Endothelial cell of umbilical vein (primary cell): ENCODE results near the gene SAMD11. TPM values are rescaled to one million over a fixed set of nuclear protein-coding genes. Genes with fewer than 3 reads are reported as not detected.

Experiments
- BruUV-seq: library from RNA; stranded (reverse); fragments of 400-500 nt; replicated peaks from 2 replicates; lab custom pipeline; 2021; lab: Mats Ljungman, UMichigan
- CTCF ChIA-PET: fragments of 300-600, 350-600 bp; sonication (Branson Sonifier 250); formaldehyde crosslinking; loops from one replicate; lab custom pipeline; 2021; ENCODE audit warnings: antibody characterized with exemption, inconsistent platforms; lab: Charles Lee
- POLR2A ChIA-PET: fragments of 300-600, 350-600 bp; sonication (Branson Sonifier 250); formaldehyde crosslinking; loops from one replicate; lab custom pipeline; 2021; ENCODE audit warnings: antibody characterized with exemption, inconsistent platforms; lab: Charles Lee
- DNase-seq: peaks from one replicate; pipeline ENCODE4 v3.0.0-alpha.2; 2011; ENCODE audit warnings: low read depth, low spot score
- FAIRE-seq: peaks from 2 replicates; lab custom pipeline; 2011; peaks lifted over from hg19 to GRCh38; lab: Jason Lieb, UNC
- H2AFZ ChIP-seq: 2 replicates; pipeline ENCODE4 v1.6.0; 2012; ENCODE audit warnings: low read depth, low read length, control low read depth, inconsistent platforms
- H3K27ac ChIP-seq: 2 replicates; pipeline ENCODE4 v1.5.1; 2011; ENCODE audit warnings: low read depth, mild to moderate bottlenecking, control low read depth, low read length, moderate library complexity; ENCODE audit not compliant: insufficient read depth
- H3K27me3 ChIP-seq, 2 experiments: 2 replicates each; pipeline versions ENCODE4 v1.6.0 to v1.6.1; 2011; ENCODE audit warnings: low read length in 2 of 2, mixed read lengths in 1 of 2; ENCODE audit not compliant: control insufficient read depth in 2 of 2, insufficient read depth in 2 of 2
- H3K36me3 ChIP-seq, 2 experiments: 2 replicates in 1 of 2; 3 replicates in 1 of 2; pipeline ENCODE4 v1.5.1; 2011; ENCODE audit warnings: low read length in 2 of 2, mild to moderate bottlenecking in 1 of 2, moderate library complexity in 1 of 2; ENCODE audit not compliant: control insufficient read depth in 2 of 2, insufficient read depth in 2 of 2; ENCODE audit errors: extremely low read depth in 1 of 2
- H3K4me1 ChIP-seq: 3 replicates; pipeline ENCODE4 v1.5.1; 2011; ENCODE audit warnings: mild to moderate bottlenecking, low read length; ENCODE audit not compliant: control insufficient read depth, insufficient read depth; ENCODE audit errors: extremely low read depth
- H3K4me2 ChIP-seq: 2 replicates; pipeline ENCODE4 v1.6.1; 2011; ENCODE audit warnings: low read length, control low read depth, mixed read lengths; ENCODE audit not compliant: insufficient read depth
- H3K4me3 ChIP-seq, 3 experiments: fragments of 200-600 bp in 1 of 3; sonication (generic), shearing (Covaris generic) in 1 of 3; replicated peaks in 1 of 3; 2 replicates each; pipeline ENCODE4 v1.5.1; 2011 to 2016; ENCODE audit warnings: control low read depth in 3 of 3, low read length in 3 of 3, mild to moderate bottlenecking in 2 of 3, inconsistent platforms in 1 of 3, low read depth in 1 of 3, moderate library complexity in 1 of 3; ENCODE audit not compliant: insufficient read depth in 1 of 3
- H3K79me2 ChIP-seq: 2 replicates; pipeline ENCODE4 v1.6.0; 2012; ENCODE audit warnings: low read length, inconsistent platforms; ENCODE audit not compliant: control insufficient read depth, insufficient read depth
- H3K9ac ChIP-seq: replicated peaks from 2 replicates; pipeline ENCODE3; 2011; ENCODE audit warnings: low read length, control low read depth; ENCODE audit not compliant: insufficient read depth; ENCODE audit errors: extremely low read depth
- H3K9me1 ChIP-seq: replicated peaks from 3 replicates; pipeline ENCODE4 v1.6.0; 2011; ENCODE audit warnings: mild to moderate bottlenecking, low read length; ENCODE audit not compliant: control insufficient read depth, insufficient read depth; ENCODE audit errors: extremely low read depth
- H3K9me3 ChIP-seq: replicated peaks from 2 replicates; pipeline ENCODE4 v1.5.1; 2012; ENCODE audit warnings: low read length, inconsistent platforms; ENCODE audit not compliant: control insufficient read depth, insufficient read depth
- H4K20me1 ChIP-seq: replicated peaks from 2 replicates; pipeline ENCODE3; 2011; ENCODE audit warnings: mild to moderate bottlenecking, low read length; ENCODE audit not compliant: control insufficient read depth, insufficient read depth; ENCODE audit errors: extremely low read depth
- EZH2 ChIP-seq: IDR thresholded peaks from 2 replicates; pipeline ENCODE4 v1.6.1; 2012; ENCODE audit warnings: borderline replicate concordance, low read depth, mild to moderate bottlenecking, moderate library complexity, low read length, inconsistent platforms; ENCODE audit not compliant: severe bottlenecking
- FOS ChIP-seq: IDR thresholded peaks from 2 replicates; pipeline ENCODE4 v1.6.1; 2011; ENCODE audit warnings: mild to moderate bottlenecking, low read length, moderate library complexity, borderline replicate concordance; ENCODE audit not compliant: insufficient read depth
- GATA2 ChIP-seq: IDR thresholded peaks from 2 replicates; pipeline ENCODE4 v1.7.0; 2011; ENCODE audit warnings: low read depth, mild to moderate bottlenecking, moderate library complexity, mixed read lengths, low read length; ENCODE audit not compliant: insufficient read length, insufficient read depth
- JUN ChIP-seq: IDR thresholded peaks from 2 replicates; pipeline ENCODE4 v1.6.1; 2011; ENCODE audit warnings: borderline replicate concordance, low read depth; ENCODE audit not compliant: insufficient read length, insufficient read depth
- MYC ChIP-seq: IDR thresholded peaks from one replicate; pipeline ENCODE4 v1.6.1; 2011; ENCODE audit warnings: mild to moderate bottlenecking, low read depth, low read length
- POLR2A ChIP-seq: IDR thresholded peaks from 2 replicates; pipeline ENCODE4 v1.6.1; 2012; ENCODE audit warnings: low read depth, mild to moderate bottlenecking, control low read depth, low read length
- POLR2AphosphoS5 ChIP-seq: IDR thresholded peaks from 2 replicates; pipeline ENCODE4 v1.6.1; 2012; ENCODE audit warnings: low read depth, mild to moderate bottlenecking, control low read depth, low read length, moderate library complexity; ENCODE audit not compliant: insufficient read depth
- dilution Hi-C: fragments of 300-500 bp; cut with MboI; formaldehyde crosslinking; loops from one replicate; pipeline ENCODE4 v1.15.0; 2019; ENCODE audit warnings: low sequenced_read_pairs; ENCODE audit not compliant: extremely low pct_ligation_motif_present
- intact Hi-C: fragments of 100-400 bp; cut with micrococcal nuclease; formaldehyde crosslinking; loops from one replicate; pipeline ENCODE4 v1.10.0; 2022
- polyA plus RNA-seq, 4 experiments: library from polyadenylated mRNA; depleted of rRNA in 3 of 4; stranded (reverse) in 3 of 4; unstranded in 1 of 4; fragments of >200 nt; gene quantifications; 2 replicates each; pipeline versions ENCODE4 v1.2.1 to v1.2.3, GENCODE V29; 2011 to 2012; ENCODE audit warnings: missing spikeins in 1 of 4
- total RNA-seq: library from RNA; stranded (reverse); gene quantifications from 2 replicates; pipeline ENCODE4 v1.2.3, GENCODE V29; 2021
- TF ChIP-seq, protein P1 (sequence below), 2 donors: IDR thresholded peaks; 1 replicate in 1 of 2; 2 replicates in 1 of 2; pipeline ENCODE4 v1.5.1; 2011; ENCODE audit warnings: low read length in 2 of 2, mild to moderate bottlenecking in 2 of 2, moderate library complexity in 2 of 2, control low read depth in 1 of 2, inconsistent platforms in 1 of 2, low read depth in 1 of 2; ENCODE audit not compliant: insufficient read depth in 1 of 2; ENCODE audit errors: extremely low read depth in 1 of 2
- TF ChIP-seq, protein P2 (sequence below): IDR thresholded peaks from 2 replicates; pipeline ENCODE4 v1.6.1; 2011; ENCODE audit not compliant: insufficient read depth, insufficient read length

SAMD11 gene
- total and polyA plus RNA-seq, 2 donors (not counting 3 experiments of a cell fraction or from before 2014, with no cell fraction given) = not detected

DNA sequence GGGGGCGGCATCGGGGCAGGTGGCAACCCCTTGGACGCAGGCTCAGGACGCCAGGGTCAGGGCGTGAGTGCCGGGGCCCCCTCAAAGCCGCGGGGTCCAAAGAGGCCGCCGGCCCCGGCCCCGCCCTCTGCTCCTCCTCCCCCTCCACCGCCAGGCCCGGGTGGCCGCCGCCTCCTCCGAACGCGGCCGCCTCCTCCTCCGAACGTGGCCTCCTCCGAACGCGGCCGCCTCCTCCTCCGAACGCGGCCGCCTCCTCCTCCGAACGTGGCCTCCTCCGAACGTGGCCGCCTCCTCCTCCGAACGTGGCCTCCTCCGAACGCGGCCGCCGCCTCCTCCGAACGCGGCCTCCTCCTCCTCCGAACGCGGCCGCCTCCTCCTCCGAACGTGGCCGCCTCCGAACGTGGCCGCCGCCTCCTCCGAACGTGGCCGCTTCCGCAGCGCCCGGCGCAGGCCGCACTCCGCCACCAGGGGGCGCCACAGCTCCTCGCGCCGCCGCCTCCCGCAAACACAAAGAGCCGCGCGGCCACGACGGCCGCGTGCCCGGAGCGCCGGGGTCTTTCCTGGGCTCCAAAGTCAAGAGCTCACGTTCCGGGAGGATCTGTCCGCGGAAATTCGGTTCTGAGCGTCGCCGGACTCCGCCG is 19.3 kb upstream of the SAMD11 start:
- no peak for FAIRE-seq
- Histone ChIP-seq H3K9me3 (no peaks in the 10 kb centered on the region), H3K4me2 (peak overlapping the region; percentile 8), H3K4me1 (no peaks in the 10 kb centered on the region), H3K36me3 (no peaks in the 10 kb centered on the region), H4K20me1 (no peaks in the 10 kb centered on the region), H3K9me1 (no peaks in the 10 kb centered on the region), H2AFZ (peak overlapping the region; percentile 47), H3K4me3 (peak overlapping the region in 1 of 3 experiments; percentile 30), H3K9ac (no peak overlapping the region), H3K79me2 (no peaks in the 10 kb centered on the region), H3K27ac (no peak overlapping the region), H3K27me3 (no peaks in the 10 kb centered on the region)
- no TSS peak for BruUV-seq
- ChIA-PET CTCF (interaction anchor here (0.6 to 1.6 kb wide), 18 partner anchors 9 to 81 kb away, joined by 3 to 14 read pairs (median 4); partner anchors contain the start of genes KLHL17, NOC2L, PERM1 and PLEKHN1), POLR2A (no interaction called here)
- dilution Hi-C loops = no loop called here
- TF ChIP-seq POLR2AphosphoS5 (peak; percentile 62), JUN (no peak), GATA2 (no peak), EZH2 (no peak), FOS (no peak), MYC (no peak), POLR2A (no peak)
- TF ChIP-seq, protein P1, sequence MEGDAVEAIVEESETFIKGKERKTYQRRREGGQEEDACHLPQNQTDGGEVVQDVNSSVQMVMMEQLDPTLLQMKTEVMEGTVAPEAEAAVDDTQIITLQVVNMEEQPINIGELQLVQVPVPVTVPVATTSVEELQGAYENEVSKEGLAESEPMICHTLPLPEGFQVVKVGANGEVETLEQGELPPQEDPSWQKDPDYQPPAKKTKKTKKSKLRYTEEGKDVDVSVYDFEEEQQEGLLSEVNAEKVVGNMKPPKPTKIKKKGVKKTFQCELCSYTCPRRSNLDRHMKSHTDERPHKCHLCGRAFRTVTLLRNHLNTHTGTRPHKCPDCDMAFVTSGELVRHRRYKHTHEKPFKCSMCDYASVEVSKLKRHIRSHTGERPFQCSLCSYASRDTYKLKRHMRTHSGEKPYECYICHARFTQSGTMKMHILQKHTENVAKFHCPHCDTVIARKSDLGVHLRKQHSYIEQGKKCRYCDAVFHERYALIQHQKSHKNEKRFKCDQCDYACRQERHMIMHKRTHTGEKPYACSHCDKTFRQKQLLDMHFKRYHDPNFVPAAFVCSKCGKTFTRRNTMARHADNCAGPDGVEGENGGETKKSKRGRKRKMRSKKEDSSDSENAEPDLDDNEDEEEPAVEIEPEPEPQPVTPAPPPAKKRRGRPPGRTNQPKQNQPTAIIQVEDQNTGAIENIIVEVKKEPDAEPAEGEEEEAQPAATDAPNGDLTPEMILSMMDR (IDR thresholded peaks at IDR 0.05; ENCODE audit: extremely low read depth in 1 of 2, insufficient read depth in 1 of 2, low read depth in 1 of 2, low read length in 2 of 2) = peak; percentile 78 to 87
- TF ChIP-seq, protein P2, sequence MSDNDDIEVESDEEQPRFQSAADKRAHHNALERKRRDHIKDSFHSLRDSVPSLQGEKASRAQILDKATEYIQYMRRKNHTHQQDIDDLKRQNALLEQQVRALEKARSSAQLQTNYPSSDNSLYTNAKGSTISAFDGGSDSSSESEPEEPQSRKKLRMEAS = no peak
- intact Hi-C loops = loop anchor here (1.0 to 2.0 kb wide), 4 partner anchors 18 to 72 kb away; partner anchors contain the start of gene SAMD11
- peak; percentile 68 for DNase-seq
